HepG2 (cell line): ENCODE results near the gene RNF10. TPM values are rescaled to one million over a fixed set of nuclear protein-coding genes. Genes with fewer than 3 reads are reported as not detected.

Source experiments
- ATF5 ChIP-seq: sonication (generic); formaldehyde crosslinking; IDR thresholded peaks from 2 replicates; pipeline ENCODE4 v1.4.0; 2020; ENCODE audit warnings: mild to moderate bottlenecking, low read depth, missing genetic modification reagents
- CENPBD1 ChIP-seq: sonication (generic); formaldehyde crosslinking; IDR thresholded peaks from 2 replicates; pipeline ENCODE4 v1.8.0; 2022; ENCODE audit warnings: missing genetic modification reagents, low read depth, mild to moderate bottlenecking, borderline replicate concordance
- DRAP1 ChIP-seq: IDR thresholded peaks from 2 replicates; pipeline ENCODE4 v1.6.1; 2016; ENCODE audit warnings: missing genetic modification reagents, missing compliant biosample characterization
- GATA4 ChIP-seq: sonication (generic); IDR thresholded peaks from 2 replicates; pipeline ENCODE4 v1.6.1; 2016; ENCODE audit warnings: antibody characterized with exemption, low read depth, borderline replicate concordance
- GMEB2 ChIP-seq: IDR thresholded peaks from 2 replicates; pipeline ENCODE4 v1.6.1; 2016; ENCODE audit warnings: missing biosample characterization, missing genetic modification reagents, low read depth
- HNRNPLL ChIP-seq: fragments of 200-400 bp; formaldehyde crosslinking; IDR thresholded peaks from 2 replicates; pipeline ENCODE4 v1.6.1; 2017; ENCODE audit warnings: mild to moderate bottlenecking, low read depth, low read length; ENCODE audit not compliant: poor library complexity, severe bottlenecking
- ISL2 ChIP-seq: sonication (generic); formaldehyde crosslinking; IDR thresholded peaks from 2 replicates; pipeline ENCODE4 v1.5.0; 2020; ENCODE audit warnings: missing genetic modification reagents
- MEIS2 ChIP-seq: sonication (generic); formaldehyde crosslinking; IDR thresholded peaks from 2 replicates; pipeline ENCODE4 v1.9.0; 2021; ENCODE audit warnings: mild to moderate bottlenecking, missing genetic modification reagents
- NFE2L1 ChIP-seq: sonication (generic); formaldehyde crosslinking; IDR thresholded peaks from 2 replicates; pipeline ENCODE4 v1.4.0; 2020; ENCODE audit warnings: missing genetic modification reagents, mild to moderate bottlenecking, borderline replicate concordance
- SIN3A ChIP-seq: IDR thresholded peaks from 2 replicates; pipeline ENCODE4 v1.6.1; 2011; ENCODE audit warnings: low read depth, mild to moderate bottlenecking, control low read depth, low read length, borderline replicate concordance
- SOX6 ChIP-seq, 2 experiments: fragments of 450-650 bp in 1 of 2; sonication (generic) in 1 of 2; formaldehyde crosslinking in 1 of 2; IDR thresholded peaks; 2 replicates each; pipeline versions ENCODE4 v1.4.0 to v1.6.1; 2017 to 2020; ENCODE audit warnings: antibody characterized with exemption in 1 of 2, mild to moderate bottlenecking in 1 of 2, missing genetic modification reagents in 1 of 2
- SP4 ChIP-seq: sonication (generic); formaldehyde crosslinking; IDR thresholded peaks from 2 replicates; pipeline ENCODE4 v1.8.1; 2023; ENCODE audit warnings: mild to moderate bottlenecking, missing genetic modification reagents
- TFE3 ChIP-seq: IDR thresholded peaks from 2 replicates; pipeline ENCODE4 v1.6.1; 2016
- TIGD3 ChIP-seq: sonication (generic); formaldehyde crosslinking; IDR thresholded peaks from 2 replicates; pipeline ENCODE4 v1.5.1; 2020; ENCODE audit warnings: mild to moderate bottlenecking, missing genetic modification reagents, borderline replicate concordance
- ZBTB42 ChIP-seq: sonication (generic); formaldehyde crosslinking; IDR thresholded peaks from 2 replicates; pipeline ENCODE4 v1.5.0; 2020; ENCODE audit warnings: mild to moderate bottlenecking, missing genetic modification reagents
- ZNF280D ChIP-seq: sonication (generic); formaldehyde crosslinking; IDR thresholded peaks from 2 replicates; pipeline ENCODE4 v1.5.1; 2020; ENCODE audit warnings: mild to moderate bottlenecking, missing genetic modification reagents
- ZNF816 ChIP-seq: sonication (generic); formaldehyde crosslinking; IDR thresholded peaks from 2 replicates; pipeline ENCODE4 v1.8.0; 2022; ENCODE audit warnings: missing genetic modification reagents, mild to moderate bottlenecking, borderline replicate concordance
- polyA plus RNA-seq, 8 experiments: library from polyadenylated mRNA; depleted of rRNA in 3 of 8; stranded (reverse) in 7 of 8; unstranded in 1 of 8; fragments of >200 nt; fragmentation: Illumina TruSeq in 4 of 8; extraction: Trizol in 4 of 8; gene quantifications; 2 replicates each; pipeline versions ENCODE4 v1.2.1 to v1.2.3, GENCODE V29; 2011 to 2016; ENCODE audit warnings: low read depth in 4 of 8, missing spikeins in 1 of 8, mixed read lengths in 1 of 8; ENCODE audit not compliant: insufficient read depth in 1 of 8
- total RNA-seq, 5 experiments: library from RNA; depleted of rRNA; stranded (reverse); fragments of >200 nt; fragmentation: Illumina TruSeq; extraction: Trizol; gene quantifications; 2 replicates each; pipeline ENCODE4 v1.2.3, GENCODE V29; 2016; ENCODE audit warnings: low read depth in 1 of 5

Gene RNF10
- total and polyA plus RNA-seq, 2 of the 13 experiments (the other 11 are each of a cell fraction or from before 2014, with no cell fraction given), result 62.5 to 88.0 TPM

- TF ChIP-seq HNRNPLL (peak; percentile 74), ZNF816 (CRISPR knock-in tag) (no peak), ZNF280D (CRISPR knock-in tag) (0 out of 2 replicates have a peak, but pooled peaks have one; percentile 46), SP4 (CRISPR knock-in tag) (peak; percentile 88; the same call in 1 of the 2 replicates), ZBTB42 (CRISPR knock-in tag) (no peak), TIGD3 (CRISPR knock-in tag) (0 out of 2 replicates have a peak, but pooled peaks have one; percentile 53), GMEB2 (no peak), ISL2 (CRISPR knock-in tag) (no peak), ATF5 (CRISPR knock-in tag) (no peak), DRAP1 (CRISPR knock-in tag) (peak; percentile 79), SIN3A (0 out of 2 replicates have a peak, but pooled peaks have one; percentile 49), TFE3 (CRISPR knock-in tag) (peak; percentile 38; the same call in 1 of the 2 replicates), CENPBD1 (CRISPR knock-in tag) (no peak), SOX6 (IDR thresholded peaks at IDR 0.05) (no peak), SOX6 (CRISPR knock-in tag; IDR thresholded peaks at IDR 0.05) (peak; percentile 29; the same call in 1 of the 2 replicates), GATA4 (peak; percentile 69; the same call in 1 of the 2 replicates), MEIS2 (CRISPR knock-in tag) (0 out of 2 replicates have a peak, but pooled peaks have one; percentile 31), NFE2L1 (no peak)
These were observed 46.9 kb downstream of the RNF10 start, which contains the start of gene POP5 (continued) for GRCh38 chr12:120580787-120581723.
